AG04450 (cell line): ENCODE data around the gene CCDC88C. TPM values are rescaled to one million over a fixed set of nuclear protein-coding genes. Genes with fewer than 3 reads are reported as not detected.
"Not testable (repeated sequence)": the region's sequence is repeated elsewhere in the genome, so short reads cannot be mapped to it uniquely, and the experiment has no call there.

Experiments used
- CTCF ChIA-PET: fragments of 300-600, 350-600 bp; formaldehyde crosslinking; extraction: SDS; loops from one replicate; lab custom pipeline; 2022; ENCODE audit warnings: antibody characterized with exemption, inconsistent platforms; lab: Charles Lee
- POLR2A ChIA-PET: fragments of 350-600 bp; formaldehyde crosslinking; extraction: SDS; loops from one replicate; lab custom pipeline; 2021; ENCODE audit warnings: antibody characterized with exemption, inconsistent platforms; lab: Yijun Ruan, JAX
- DNase-seq: peaks from one replicate; pipeline ENCODE4 v3.0.0-alpha.2; 2011; ENCODE audit warnings: low read depth, low spot score
- H3K27ac ChIP-seq: one replicate; pipeline ENCODE4 v1.5.1; 2012; ENCODE audit warnings: low read depth, low read length, control low read depth
- H3K27me3 ChIP-seq: one replicate; pipeline ENCODE4 v1.6.0; 2012; ENCODE audit warnings: low read length; ENCODE audit not compliant: control insufficient read depth, insufficient read depth
- H3K4me3 ChIP-seq: 2 replicates; pipeline ENCODE4 v1.5.1; 2011; ENCODE audit warnings: mild to moderate bottlenecking, low read depth, low read length, control low read depth
- H3K9me3 ChIP-seq: 2 replicates; pipeline ENCODE4 v1.5.1; 2012; ENCODE audit warnings: low read length; ENCODE audit not compliant: control insufficient read depth, insufficient read depth
- polyA plus RNA-seq: library from polyadenylated mRNA; depleted of rRNA; stranded (reverse); fragments of >200 nt; gene quantifications from 2 replicates; pipeline ENCODE4 v1.2.3, GENCODE V29; 2011
- TF ChIP-seq, protein P1 (sequence below): IDR thresholded peaks from 2 replicates; pipeline ENCODE4 v1.5.1; 2011; ENCODE audit warnings: low read depth, low read length, control low read depth, inconsistent platforms

The CCDC88C gene
- polyA plus RNA-seq, 1 experiment: 0.01 TPM

DNA sequence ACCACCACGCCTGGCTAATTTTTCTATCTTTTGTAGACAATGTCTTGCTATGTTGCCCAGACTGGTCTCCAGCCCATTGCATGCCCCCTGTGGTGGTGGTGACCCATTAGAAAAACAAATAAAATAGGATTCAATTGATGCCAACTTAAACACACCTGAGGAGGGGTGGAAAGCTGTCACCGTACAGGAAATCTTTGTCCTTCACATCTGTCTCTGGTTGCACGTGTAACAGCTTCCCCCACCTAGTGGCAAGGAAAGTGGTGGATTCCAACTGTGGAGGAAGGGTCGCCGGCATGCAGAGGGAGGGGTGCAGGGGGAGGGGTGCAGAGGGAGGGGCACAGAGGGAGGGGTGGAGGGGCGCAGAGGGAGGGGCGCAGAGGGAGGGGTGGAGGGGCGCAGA, 147.0 kb downstream of the CCDC88C start:
- no peak overlapping the region for H3K4me3 ChIP-seq
- DNase-seq: no peak
- POLR2A ChIA-PET: no interaction called here
- H3K9me3 ChIP-seq: no peaks in the 10 kb centered on the region; the same call in 1 of the 2 replicates
- H3K27ac ChIP-seq: no peak overlapping the region
- CTCF ChIA-PET: interaction anchor here (1.5 to 2.1 kb wide), 2 partner anchors 16 to 93 kb away, joined by 4 to 6 read pairs; no protein-coding TSS in a partner anchor
- TF ChIP-seq, protein P1, sequence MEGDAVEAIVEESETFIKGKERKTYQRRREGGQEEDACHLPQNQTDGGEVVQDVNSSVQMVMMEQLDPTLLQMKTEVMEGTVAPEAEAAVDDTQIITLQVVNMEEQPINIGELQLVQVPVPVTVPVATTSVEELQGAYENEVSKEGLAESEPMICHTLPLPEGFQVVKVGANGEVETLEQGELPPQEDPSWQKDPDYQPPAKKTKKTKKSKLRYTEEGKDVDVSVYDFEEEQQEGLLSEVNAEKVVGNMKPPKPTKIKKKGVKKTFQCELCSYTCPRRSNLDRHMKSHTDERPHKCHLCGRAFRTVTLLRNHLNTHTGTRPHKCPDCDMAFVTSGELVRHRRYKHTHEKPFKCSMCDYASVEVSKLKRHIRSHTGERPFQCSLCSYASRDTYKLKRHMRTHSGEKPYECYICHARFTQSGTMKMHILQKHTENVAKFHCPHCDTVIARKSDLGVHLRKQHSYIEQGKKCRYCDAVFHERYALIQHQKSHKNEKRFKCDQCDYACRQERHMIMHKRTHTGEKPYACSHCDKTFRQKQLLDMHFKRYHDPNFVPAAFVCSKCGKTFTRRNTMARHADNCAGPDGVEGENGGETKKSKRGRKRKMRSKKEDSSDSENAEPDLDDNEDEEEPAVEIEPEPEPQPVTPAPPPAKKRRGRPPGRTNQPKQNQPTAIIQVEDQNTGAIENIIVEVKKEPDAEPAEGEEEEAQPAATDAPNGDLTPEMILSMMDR: no peak
- H3K27me3 ChIP-seq: peaks cover 11% of the 10 kb centered on the region

DNA sequence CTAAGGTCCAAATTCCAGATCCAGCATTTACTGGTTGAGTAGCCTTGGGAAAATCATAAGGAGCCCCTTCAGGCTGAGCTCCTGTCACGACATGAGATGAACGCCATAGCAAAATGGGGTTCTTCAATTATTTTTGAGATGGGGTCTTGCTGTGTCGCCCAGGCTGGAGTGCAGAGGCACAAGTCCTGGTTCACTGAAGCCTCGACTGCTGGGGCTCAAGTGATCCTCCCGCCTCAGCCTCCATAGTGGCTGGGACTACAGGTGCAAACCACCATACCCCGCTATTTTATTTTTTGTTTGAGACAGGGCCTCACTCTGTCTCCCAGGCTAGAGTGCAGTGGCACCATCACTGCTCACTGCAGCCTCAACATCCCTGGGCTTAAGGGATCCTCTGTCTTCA, 147.4 kb downstream of the CCDC88C start:
- TF ChIP-seq, protein P1: no peak

DNA sequence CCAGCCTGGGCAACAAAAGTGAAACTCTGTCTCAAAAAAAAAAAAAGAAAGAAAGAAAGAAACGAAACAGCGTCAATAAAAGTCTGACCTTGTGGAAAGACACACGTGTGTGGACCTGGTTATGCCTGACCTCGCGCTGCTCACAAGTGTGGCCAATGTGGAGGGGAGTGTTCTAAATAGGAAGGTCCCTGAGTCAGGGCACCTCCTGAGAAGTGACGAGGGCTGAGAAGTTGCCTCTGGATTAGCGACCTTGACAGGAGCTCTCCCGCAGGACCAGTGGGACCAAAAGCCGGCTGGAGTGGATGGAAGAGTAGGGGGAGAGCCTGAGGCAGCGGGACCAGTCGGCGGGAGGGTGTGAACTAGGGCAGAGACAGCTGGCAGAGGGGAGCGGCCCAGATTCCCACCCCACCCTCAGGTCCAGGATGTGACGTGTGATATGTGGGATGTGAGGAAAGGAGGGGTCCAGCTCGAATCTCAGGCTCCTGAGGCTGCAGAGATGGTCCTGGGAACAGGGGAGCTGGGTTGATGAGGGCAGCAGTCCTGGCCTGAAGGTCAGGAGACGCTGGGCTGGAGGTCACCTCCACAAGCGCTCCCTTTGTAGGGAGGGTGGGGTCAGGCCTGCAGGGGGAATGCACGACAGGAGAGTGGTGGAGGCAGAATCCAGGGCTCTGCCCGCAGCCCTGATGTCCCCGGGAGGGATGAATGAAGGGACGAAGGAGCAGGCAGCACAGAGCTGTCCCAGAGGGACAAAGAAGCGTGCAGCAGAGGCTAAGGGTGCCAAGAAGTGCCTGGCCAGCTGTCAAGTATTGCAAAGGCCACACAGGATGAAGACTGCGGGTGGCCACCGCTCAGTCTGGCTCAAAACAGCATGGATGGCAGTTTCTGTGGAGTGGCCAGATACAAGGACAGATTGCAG, 148.3 kb downstream of the CCDC88C start:
- no peak for DNase-seq
- peaks cover 18% of the 10 kb centered on the region for H3K27me3 ChIP-seq
- ChIA-PET POLR2A (interaction anchor here (0.7 kb wide), 1 partner anchor 12 kb away, joined by 3 read pairs; no protein-coding TSS in a partner anchor), CTCF (interaction anchor here (0.6 to 2.1 kb wide), 4 partner anchors 17 to 1042 kb away, joined by 3 to 6 read pairs (median 4); no protein-coding TSS in a partner anchor)
- H3K27ac ChIP-seq: no peak overlapping the region
- TF ChIP-seq, protein P1: no peak
- no peak overlapping the region for H3K4me3 ChIP-seq
- H3K9me3 ChIP-seq: no peaks in the 10 kb centered on the region; the same call in 1 of the 2 replicates

More for the DNA sequence above, 147.4 kb downstream of the CCDC88C start:
- ChIA-PET POLR2A (no interaction called here), CTCF (interaction anchor here (1.5 to 2.1 kb wide), 3 partner anchors 17 to 97 kb away, joined by 3 to 6 read pairs (median 4); no protein-coding TSS in a partner anchor)
- DNase-seq: no peak
- Histone ChIP-seq H3K4me3 (no peak overlapping the region), H3K9me3 (no peaks in the 10 kb centered on the region; the same call in 1 of the 2 replicates), H3K27me3 (peaks cover 11% of the 10 kb centered on the region), H3K27ac (no peak overlapping the region)

DNA sequence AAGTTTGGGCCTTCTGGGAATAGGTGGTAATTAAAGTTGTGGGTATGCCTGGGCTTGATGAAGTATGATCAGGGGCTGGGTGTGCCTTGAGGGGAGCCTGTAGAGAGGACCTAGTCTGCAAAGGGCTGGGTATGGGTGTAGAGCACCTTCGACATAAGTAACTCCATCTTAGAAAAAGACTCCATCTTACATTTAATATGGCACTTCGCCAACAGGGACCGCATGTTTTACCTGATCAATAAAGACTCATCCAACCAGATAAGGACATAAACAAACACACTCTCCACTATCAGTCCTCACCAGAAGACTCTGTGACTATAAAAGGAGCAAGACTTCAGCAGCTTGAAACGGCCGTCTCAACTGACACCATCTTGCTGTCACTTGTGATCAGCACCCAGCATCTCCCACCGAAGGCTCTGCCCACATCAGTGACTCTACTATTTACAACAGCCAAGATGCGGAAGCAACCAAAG, 149.6 kb downstream of the CCDC88C start:
- TF ChIP-seq, protein P1: no peak
- no peaks in the 10 kb centered on the region; the same call in 1 of the 2 replicates for H3K9me3 ChIP-seq
- no peak for DNase-seq
- H3K27ac ChIP-seq: no peak overlapping the region
- no peak overlapping the region for H3K4me3 ChIP-seq
- ChIA-PET CTCF (no interaction called here), POLR2A (no interaction called here)
- H3K27me3 ChIP-seq: peaks cover 23% of the 10 kb centered on the region

DNA sequence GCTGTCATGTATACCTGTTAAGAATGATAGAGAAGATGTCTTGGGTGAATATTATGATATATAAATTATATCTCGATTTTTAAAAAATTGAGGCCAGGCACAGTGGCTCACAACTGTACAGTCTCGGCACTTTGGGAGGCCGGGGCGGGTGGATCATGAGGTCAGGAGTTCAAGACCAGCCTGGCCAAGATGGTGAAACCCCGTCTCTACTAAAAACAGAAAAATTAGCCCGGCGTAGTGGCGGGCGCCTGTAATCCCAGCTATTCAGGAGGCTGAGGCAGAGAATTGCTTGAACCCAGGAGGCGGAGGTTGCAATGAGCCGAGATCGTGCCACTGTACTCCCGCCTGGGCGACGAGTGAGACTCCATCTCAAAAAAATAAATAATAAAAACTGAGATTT, 151.3 kb downstream of the CCDC88C start:
- POLR2A ChIA-PET: not testable (repeated sequence)
- CTCF ChIA-PET: interaction anchor here (0.6 kb wide), 1 partner anchor 93 kb away, joined by 3 read pairs; no protein-coding TSS in a partner anchor

More for the DNA sequence above, 151.3 kb downstream of the CCDC88C start:
- DNase-seq, H3K4me3 ChIP-seq, H3K27ac ChIP-seq, H3K9me3 ChIP-seq: not testable (repeated sequence)
- H3K27me3 ChIP-seq: peaks cover 18% of the 10 kb centered on the region
